Astrocyte (in vitro differentiated cells and primary cell): ENCODE data around the gene DLGAP1. TPM values are rescaled to one million over a fixed set of nuclear protein-coding genes. Genes with fewer than 3 reads are reported as not detected.

Experiments used
- DNase-seq: peaks from one replicate; pipeline ENCODE4 v3.0.0-alpha.2; 2010; ENCODE audit warnings: low read depth
- FAIRE-seq: peaks from 2 replicates; lab custom pipeline; 2011; peaks lifted over from hg19 to GRCh38; lab: Jason Lieb, UNC
- H2AFZ ChIP-seq: 2 replicates; pipeline ENCODE4 v1.6.0; 2012; ENCODE audit warnings: low read depth, low read length, inconsistent platforms
- H3K27ac ChIP-seq: 2 replicates; pipeline ENCODE4 v1.5.1; 2011; ENCODE audit warnings: low read depth, low read length, inconsistent platforms
- H3K27me3 ChIP-seq: 2 replicates; pipeline ENCODE4 v1.6.0; 2011; ENCODE audit warnings: low read length, inconsistent platforms; ENCODE audit not compliant: insufficient read depth
- H3K36me3 ChIP-seq: 2 replicates; pipeline ENCODE4 v1.5.1; 2011; ENCODE audit warnings: low read length, inconsistent platforms; ENCODE audit not compliant: insufficient read depth
- H3K4me1 ChIP-seq: 2 replicates; pipeline ENCODE4 v1.5.1; 2011; ENCODE audit warnings: low read length, inconsistent platforms; ENCODE audit not compliant: insufficient read depth
- H3K4me2 ChIP-seq: 2 replicates; pipeline ENCODE4 v1.6.0; 2012; ENCODE audit warnings: low read length, inconsistent platforms
- H3K4me3 ChIP-seq: 2 replicates; pipeline ENCODE4 v1.5.1; 2011; ENCODE audit warnings: low read depth, mild to moderate bottlenecking, low read length, inconsistent platforms; ENCODE audit not compliant: insufficient read depth
- H3K79me2 ChIP-seq: 2 replicates; pipeline ENCODE4 v1.6.0; 2012; ENCODE audit warnings: mild to moderate bottlenecking, low read length, inconsistent platforms; ENCODE audit not compliant: insufficient read depth
- H3K9ac ChIP-seq: 2 replicates; pipeline ENCODE4 v1.6.0; 2012; ENCODE audit warnings: mild to moderate bottlenecking, low read length, inconsistent platforms
- H3K9me3 ChIP-seq: 2 replicates; pipeline ENCODE4 v1.5.1; 2012; ENCODE audit warnings: low read depth, mild to moderate bottlenecking, low read length, inconsistent platforms; ENCODE audit not compliant: insufficient read depth
- H4K20me1 ChIP-seq: 2 replicates; pipeline ENCODE4 v1.6.0; 2012; ENCODE audit warnings: low read length, inconsistent platforms; ENCODE audit not compliant: insufficient read depth
- H3K27ac Mint-ChIP-seq: one replicate; pipeline ENCODE4 v1.8.0; 2021; ENCODE audit warnings: mild to moderate bottlenecking, mixed read lengths; ENCODE audit not compliant: unreplicated experiment
- H3K27me3 Mint-ChIP-seq: one replicate; pipeline ENCODE4 v1.8.0; 2021; ENCODE audit warnings: low read depth, mixed read lengths; ENCODE audit not compliant: unreplicated experiment
- H3K36me3 Mint-ChIP-seq: one replicate; pipeline ENCODE4 v1.8.0; 2021; ENCODE audit warnings: low read depth, mixed read lengths; ENCODE audit not compliant: unreplicated experiment
- H3K4me1 Mint-ChIP-seq: one replicate; pipeline ENCODE4 v1.8.0; 2021; ENCODE audit warnings: low read depth, mixed read lengths; ENCODE audit not compliant: unreplicated experiment
- H3K4me3 Mint-ChIP-seq: one replicate; pipeline ENCODE4 v1.8.0; 2021; ENCODE audit warnings: mild to moderate bottlenecking, moderate library complexity, mixed read lengths; ENCODE audit not compliant: unreplicated experiment
- H3K9me3 Mint-ChIP-seq: one replicate; pipeline ENCODE4 v1.8.0; 2021; ENCODE audit warnings: mild to moderate bottlenecking, mixed read lengths; ENCODE audit not compliant: unreplicated experiment
- CTCF ChIP-seq: IDR thresholded peaks from 2 replicates; pipeline ENCODE4 v1.5.1; 2011; ENCODE audit warnings: low read depth, mild to moderate bottlenecking, inconsistent platforms, low read length, moderate library complexity; ENCODE audit not compliant: insufficient read depth
- EZH2 ChIP-seq: IDR thresholded peaks from 2 replicates; pipeline ENCODE4 v1.6.1; 2012; ENCODE audit warnings: mild to moderate bottlenecking, low read length, inconsistent platforms; ENCODE audit not compliant: insufficient read depth
- total RNA-seq: library from RNA; stranded (reverse); gene quantifications from 2 replicates; pipeline ENCODE4 v1.2.1, GENCODE V29; 2021

Gene DLGAP1
- total RNA-seq, 1 donor from 2014 or later = 2.3 TPM

- Histone ChIP-seq H3K9ac (peak overlapping the region; percentile 65), H3K27ac (no peak overlapping the region), H3K4me1 (peaks cover 13% of the 10 kb centered on the region), H3K27me3 (no peaks in the 10 kb centered on the region), H3K36me3 (no peaks in the 10 kb centered on the region), H3K79me2 (no peaks in the 10 kb centered on the region), H3K9me3 (no peaks in the 10 kb centered on the region), H3K4me3 (peak overlapping the region; percentile 56), H2AFZ (peak overlapping the region; percentile 73), H3K4me2 (peak overlapping the region; percentile 86), H4K20me1 (no peaks in the 10 kb centered on the region)
- no peaks in the 10 kb centered on the region for H3K27me3 Mint-ChIP-seq
- no peaks in the 10 kb centered on the region for H3K36me3 Mint-ChIP-seq
- peaks cover 15% of the 10 kb centered on the region for H3K4me1 Mint-ChIP-seq
- no peak for FAIRE-seq
- peak overlapping the region; percentile 62 for H3K27ac Mint-ChIP-seq
- H3K9me3 Mint-ChIP-seq = no peaks in the 10 kb centered on the region
- H3K4me3 Mint-ChIP-seq = peak overlapping the region; percentile 70
- TF ChIP-seq EZH2 (no peak), CTCF (no peak)
- DNase-seq = no peak
These were observed 955.6 kb downstream of the DLGAP1 start for GRCh38 chr18:3499501-3499900.

GRCh38 chr18:3498698-3499471 lies 956.2 kb downstream of the DLGAP1 start:
- Histone ChIP-seq H4K20me1 (no peaks in the 10 kb centered on the region), H3K27ac (no peak overlapping the region), H3K27me3 (no peaks in the 10 kb centered on the region), H3K4me2 (peak overlapping the region; percentile 86), H3K9me3 (no peaks in the 10 kb centered on the region), H3K79me2 (no peaks in the 10 kb centered on the region), H3K4me1 (peaks cover 13% of the 10 kb centered on the region), H3K9ac (peak overlapping the region; percentile 65), H2AFZ (peak overlapping the region; percentile 73), H3K4me3 (peak overlapping the region; percentile 56), H3K36me3 (no peaks in the 10 kb centered on the region)
- TF ChIP-seq CTCF (no peak), EZH2 (no peak)
- DNase-seq (peak; percentile 49), FAIRE-seq (no peak)
- Mint-ChIP-seq H3K27me3 (no peaks in the 10 kb centered on the region), H3K4me1 (peaks cover 15% of the 10 kb centered on the region), H3K9me3 (no peaks in the 10 kb centered on the region), H3K4me3 (peak overlapping the region; percentile 80), H3K27ac (peak overlapping the region; percentile 73), H3K36me3 (no peaks in the 10 kb centered on the region)
